GM21447 (cell line): ENCODE results near the gene LRRK1.
"Not testable (repeated sequence)": the region's sequence is repeated elsewhere in the genome, so short reads cannot be mapped to it uniquely, and the experiment has no call there.

ENCODE experiments used
- ATAC-seq: cut with Tn5 transposase; IDR thresholded peaks from one replicate; pipeline ENCODE4 v1.9.1; 2021; ENCODE audit not compliant: unreplicated experiment

The LRRK1 gene

GRCh38 chr15:101088271-101088670, 169.1 kb downstream of the LRRK1 start:
- ATAC-seq: no peak

- no peak for ATAC-seq
These were observed 169.8 kb downstream of the LRRK1 start for GRCh38 chr15:101088788-101089578.

GRCh38 chr15:101089579-101090427, 170.6 kb downstream of the LRRK1 start:
- no peak for ATAC-seq

- no peak for ATAC-seq
These were observed 171.3 kb downstream of the LRRK1 start for GRCh38 chr15:101090428-101090790.

GRCh38 chr15:101091080-101092017, 172.2 kb downstream of the LRRK1 start:
- ATAC-seq: no peak

- no peak for ATAC-seq
These were observed 173.2 kb downstream of the LRRK1 start for GRCh38 chr15:101092156-101092866.

- no peak for ATAC-seq
These were observed 173.7 kb downstream of the LRRK1 start for GRCh38 chr15:101092867-101093202.

- ATAC-seq: no peak
These were observed 174.8 kb downstream of the LRRK1 start for GRCh38 chr15:101093958-101094357.

GRCh38 chr15:101095796-101096406, 176.7 kb downstream of the LRRK1 start:
- ATAC-seq: not testable (repeated sequence)

- ATAC-seq: no peak
These were observed 178.0 kb downstream of the LRRK1 start for GRCh38 chr15:101097111-101097510.

- no peak for ATAC-seq
These were observed 180.0 kb downstream of the LRRK1 start for GRCh38 chr15:101099183-101099582.

GRCh38 chr15:101100118-101100517, 181.0 kb downstream of the LRRK1 start:
- ATAC-seq: no peak

GRCh38 chr15:101100593-101101442, 181.7 kb downstream of the LRRK1 start:
- no peak for ATAC-seq

GRCh38 chr15:101101676-101102075, 182.5 kb downstream of the LRRK1 start:
- no peak for ATAC-seq

GRCh38 chr15:101102746-101103145, 183.6 kb downstream of the LRRK1 start:
- no peak for ATAC-seq

GRCh38 chr15:101103598-101103997, 184.4 kb downstream of the LRRK1 start:
- no peak for ATAC-seq

- ATAC-seq: no peak
These were observed 185.0 kb downstream of the LRRK1 start for GRCh38 chr15:101104141-101104540.

- ATAC-seq: no peak
These were observed 186.1 kb downstream of the LRRK1 start for GRCh38 chr15:101105059-101105891.
